CD14-positive monocyte (primary cell): Measurements from ENCODE around the gene EIF1. TPM values are rescaled to one million over a fixed set of nuclear protein-coding genes. Genes with fewer than 3 reads are reported as not detected.

ENCODE experiments used
- DNase-seq, 3 donors: peaks; one replicate each; pipeline ENCODE4 v3.0.0-alpha.2; 2011 to 2022
- H2AFZ ChIP-seq: 2 replicates; pipeline ENCODE4 v1.6.0; 2012; ENCODE audit warnings: mild to moderate bottlenecking, low read depth, low read length, inconsistent platforms; ENCODE audit not compliant: insufficient read depth, poor library complexity, severe bottlenecking
- H3K27ac ChIP-seq, 2 donors: 1 replicate in 1 of 2; 2 replicates in 1 of 2; pipeline ENCODE4 v1.5.1; 2012 to 2013; ENCODE audit warnings: low read length in 2 of 2, control low read depth in 1 of 2, inconsistent platforms in 1 of 2, low read depth in 1 of 2, mild to moderate bottlenecking in 1 of 2
- H3K27me3 ChIP-seq, 2 donors: one replicate each; pipeline versions ENCODE4 v1.6.0 to v1.6.1; 2011 to 2013; ENCODE audit warnings: low read length in 2 of 2; ENCODE audit not compliant: control insufficient read depth in 2 of 2, insufficient read depth in 2 of 2
- H3K36me3 ChIP-seq, 2 donors: replicated peaks in 1 of 2; 1 replicate in 1 of 2; 2 replicates in 1 of 2; pipeline versions ENCODE4 v1.5.1 to v1.6.1; 2012 to 2013; ENCODE audit warnings: low read length in 2 of 2, control low read depth in 1 of 2, inconsistent platforms in 1 of 2, mild to moderate bottlenecking in 1 of 2; ENCODE audit not compliant: insufficient read depth in 2 of 2, control insufficient read depth in 1 of 2
- H3K4me1 ChIP-seq, 2 donors: 1 replicate in 1 of 2; 2 replicates in 1 of 2; pipeline versions ENCODE4 v1.5.1 to v1.6.1; 2012 to 2013; ENCODE audit warnings: low read length in 2 of 2, control low read depth in 1 of 2, inconsistent platforms in 1 of 2, mild to moderate bottlenecking in 1 of 2, moderate library complexity in 1 of 2; ENCODE audit not compliant: insufficient read depth in 2 of 2, control insufficient read depth in 1 of 2
- H3K4me2 ChIP-seq: replicated peaks from 2 replicates; pipeline ENCODE3; 2012; ENCODE audit warnings: low read length, moderate library complexity, mild to moderate bottlenecking; ENCODE audit not compliant: poor library complexity, severe bottlenecking; ENCODE audit errors: extremely low read depth
- H3K4me3 ChIP-seq, 3 experiments: fragments of 200-600 bp in 1 of 3; sonication (generic) in 1 of 3; replicated peaks in 1 of 3; 1 replicate in 2 of 3; 2 replicates in 1 of 3; pipeline ENCODE4 v1.5.1; 2011 to 2013; ENCODE audit warnings: low read length in 3 of 3, mild to moderate bottlenecking in 3 of 3, control low read depth in 2 of 3, low read depth in 2 of 3, inconsistent platforms in 1 of 3, moderate library complexity in 1 of 3
- H3K79me2 ChIP-seq: 2 replicates; pipeline ENCODE4 v1.6.0; 2012; ENCODE audit warnings: mild to moderate bottlenecking, control low read depth, inconsistent platforms, low read length, moderate library complexity; ENCODE audit not compliant: insufficient read depth
- H3K9ac ChIP-seq: 2 replicates; pipeline ENCODE4 v1.6.0; 2017; ENCODE audit warnings: low read length, mild to moderate bottlenecking; ENCODE audit not compliant: insufficient read depth, poor library complexity, severe bottlenecking
- H3K9me3 ChIP-seq, 2 donors: replicated peaks in 1 of 2; 1 replicate in 1 of 2; 2 replicates in 1 of 2; pipeline versions ENCODE4 v1.5.1 to v1.6.1; 2012 to 2013; ENCODE audit warnings: low read length in 2 of 2, control low read depth in 1 of 2; ENCODE audit not compliant: control insufficient read depth in 1 of 2, insufficient read depth in 1 of 2
- H4K20me1 ChIP-seq: 2 replicates; pipeline ENCODE4 v1.6.0; 2012; ENCODE audit warnings: mild to moderate bottlenecking, low read length, control low read depth, moderate library complexity; ENCODE audit not compliant: insufficient read depth
- H3K27ac Mint-ChIP-seq, 7 donors: one replicate each; pipeline ENCODE4 v1.8.0; 2020; ENCODE audit warnings: mild to moderate bottlenecking in 7 of 7, mixed read lengths in 7 of 7, moderate library complexity in 6 of 7, inconsistent platforms in 2 of 7
- H3K27me3 Mint-ChIP-seq, 3 donors: one replicate each; pipeline ENCODE4 v1.8.0; 2021 to 2022; ENCODE audit warnings: low read depth in 3 of 3, mild to moderate bottlenecking in 3 of 3, mixed read lengths in 3 of 3, moderate library complexity in 3 of 3, inconsistent platforms in 1 of 3
- H3K36me3 Mint-ChIP-seq, 2 donors: one replicate each; pipeline ENCODE4 v1.8.0; 2020; ENCODE audit warnings: mixed read lengths in 2 of 2, inconsistent platforms in 1 of 2, mild to moderate bottlenecking in 1 of 2
- H3K4me1 Mint-ChIP-seq: one replicate; pipeline ENCODE4 v1.8.0; 2020; ENCODE audit warnings: mild to moderate bottlenecking, mixed read lengths
- H3K4me3 Mint-ChIP-seq, 2 donors: one replicate each; pipeline ENCODE4 v1.8.0; 2020; ENCODE audit warnings: mild to moderate bottlenecking in 2 of 2, mixed read lengths in 2 of 2, moderate library complexity in 1 of 2
- H3K9me3 Mint-ChIP-seq, 7 donors: one replicate each; pipeline ENCODE4 v1.8.0; 2020 to 2022; ENCODE audit warnings: mixed read lengths in 7 of 7, mild to moderate bottlenecking in 6 of 7, moderate library complexity in 6 of 7, inconsistent platforms in 2 of 7
- CTCF ChIP-seq: fragments of 200-600 bp; IDR thresholded peaks from one replicate; pipeline ENCODE4 v1.8.0; 2022; ENCODE audit warnings: antibody characterized with exemption, mild to moderate bottlenecking
- WGBS: methylation state at CpG from one replicate; pipeline ENCODE4 v1.1.5; 2013; ENCODE audit warnings: missing lambda C conversion rate; ENCODE audit not compliant: insufficient coverage; 5-methylcytosine and 5-hydroxymethylcytosine counted together
- intact Hi-C, 2 donors: fragments of 100-400 bp; cut with micrococcal nuclease; formaldehyde crosslinking; loops; one replicate each; pipeline versions ENCODE4 v1.15.0 to v1.15.1; 2023
- polyA plus RNA-seq, 3 donors: library from polyadenylated mRNA; depleted of rRNA in 1 of 3; unstranded in 2 of 3; stranded (reverse) in 1 of 3; fragments of 300-500 nt in 2 of 3; fragments of >200 nt in 1 of 3; fragmentation: Illumina TruSeq in 2 of 3; gene quantifications; 1 replicate in 2 of 3; 2 replicates in 1 of 3; pipeline ENCODE4 v1.2.3, GENCODE V29; 2012 to 2021

The EIF1 gene
- polyA plus RNA-seq, 3 donors = 1,176 to 1,536 (median 1,425) TPM

- no peaks in the 10 kb centered on the region for H3K79me2 ChIP-seq
- no peaks in the 10 kb centered on the region for H3K27me3 ChIP-seq
- no peak overlapping the region for H3K4me3 Mint-ChIP-seq
- peaks cover 45% of the 10 kb centered on the region for H3K4me1 Mint-ChIP-seq
- no peak overlapping the region for H2AFZ ChIP-seq
- no peak for TF ChIP-seq CTCF
- H3K4me2 ChIP-seq = no peak overlapping the region
- no peak overlapping the region for H3K9ac ChIP-seq
- peaks cover 0 to 7% (median 3%) of the 10 kb centered on the region in 7 donors for H3K9me3 Mint-ChIP-seq
- H3K27ac ChIP-seq = no peak overlapping the region
- H3K9me3 ChIP-seq = no peaks in the 10 kb centered on the region
- H3K27me3 Mint-ChIP-seq = peaks cover 2 to 3% (median 2%) of the 10 kb centered on the region in 3 donors
- intact Hi-C loops = no loop called here
- peaks cover 0 to 3% of the 10 kb centered on the region in 2 donors for H3K36me3 Mint-ChIP-seq
- H3K27ac Mint-ChIP-seq = peak overlapping the region in 4 of 7 donors; percentile 18 to 55 (median 46)
- WGBS = no CpG with 5 or more reads among the region's 5 CpGs
- no peak for DNase-seq
- no peak overlapping the region for H3K4me3 ChIP-seq
- H3K4me1 ChIP-seq = peaks cover 24 to 42% of the 10 kb centered on the region in 2 donors
- no peaks in the 10 kb centered on the region for H4K20me1 ChIP-seq
- H3K36me3 ChIP-seq = no peaks in the 10 kb centered on the region
Observed at GRCh38 chr17:41682631-41683030, 6.1 kb upstream of the EIF1 start.

GRCh38 chr17:41683441-41684007 is 5.2 kb upstream of the EIF1 start:
- TF ChIP-seq CTCF = no peak
- Mint-ChIP-seq H3K9me3 (peaks cover 0 to 6% (median 3%) of the 10 kb centered on the region in 7 donors), H3K4me3 (no peak overlapping the region), H3K36me3 (peaks cover 0 to 3% of the 10 kb centered on the region in 2 donors), H3K27me3 (peaks cover 2 to 5% (median 2%) of the 10 kb centered on the region in 3 donors), H3K27ac (no peak overlapping the region), H3K4me1 (peaks cover 41% of the 10 kb centered on the region)
- Histone ChIP-seq H3K4me3 (no peak overlapping the region), H3K27me3 (no peaks in the 10 kb centered on the region), H2AFZ (no peak overlapping the region), H3K4me2 (no peak overlapping the region), H3K9me3 (no peaks in the 10 kb centered on the region), H4K20me1 (no peaks in the 10 kb centered on the region), H3K4me1 (peaks cover 24 to 41% of the 10 kb centered on the region in 2 donors), H3K9ac (no peak overlapping the region), H3K36me3 (no peaks in the 10 kb centered on the region), H3K79me2 (no peaks in the 10 kb centered on the region), H3K27ac (no peak overlapping the region)
- WGBS = 100% methylated on average over 2 of the region's 8 CpGs
- no peak for DNase-seq
- intact Hi-C loops = no loop called here
